Measurements from ENCODE around the gene WDR64.

WDR64 gene

GRCh38 chr1:241652012-241652411 lies at the start of gene WDR64:
Gene WDR64 (plus strand): TSS chr1:241652281. CDS start chr1:241652485, 204 bp downstream.
- DNase-seq: no peak

DNA sequence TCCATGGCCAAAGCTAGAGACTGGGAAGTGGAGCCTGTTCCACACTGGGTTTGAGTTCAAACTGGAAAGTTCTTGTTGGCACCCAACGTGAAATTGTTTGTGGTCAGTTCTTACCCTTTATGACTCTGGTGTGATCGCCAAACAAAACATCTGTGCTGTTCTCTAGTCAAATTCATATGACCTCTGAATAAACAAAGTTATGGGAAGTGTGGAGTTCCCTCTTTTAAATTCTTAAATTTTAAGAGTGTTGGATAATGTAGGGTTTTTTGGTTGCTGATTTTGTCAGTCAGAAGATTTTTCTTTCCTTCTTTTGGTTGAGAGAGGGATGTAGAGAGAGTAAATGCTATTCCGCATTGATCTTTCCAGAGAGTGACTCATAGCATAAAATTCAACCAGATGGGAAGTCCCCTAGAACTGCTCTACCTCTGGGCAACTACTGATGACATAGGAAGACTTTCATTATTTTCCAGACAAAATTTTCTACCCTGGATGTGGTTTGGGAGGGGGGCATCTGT lies 48.3 kb upstream of the WDR64 start:
- DNase-seq: no peak

DNA sequence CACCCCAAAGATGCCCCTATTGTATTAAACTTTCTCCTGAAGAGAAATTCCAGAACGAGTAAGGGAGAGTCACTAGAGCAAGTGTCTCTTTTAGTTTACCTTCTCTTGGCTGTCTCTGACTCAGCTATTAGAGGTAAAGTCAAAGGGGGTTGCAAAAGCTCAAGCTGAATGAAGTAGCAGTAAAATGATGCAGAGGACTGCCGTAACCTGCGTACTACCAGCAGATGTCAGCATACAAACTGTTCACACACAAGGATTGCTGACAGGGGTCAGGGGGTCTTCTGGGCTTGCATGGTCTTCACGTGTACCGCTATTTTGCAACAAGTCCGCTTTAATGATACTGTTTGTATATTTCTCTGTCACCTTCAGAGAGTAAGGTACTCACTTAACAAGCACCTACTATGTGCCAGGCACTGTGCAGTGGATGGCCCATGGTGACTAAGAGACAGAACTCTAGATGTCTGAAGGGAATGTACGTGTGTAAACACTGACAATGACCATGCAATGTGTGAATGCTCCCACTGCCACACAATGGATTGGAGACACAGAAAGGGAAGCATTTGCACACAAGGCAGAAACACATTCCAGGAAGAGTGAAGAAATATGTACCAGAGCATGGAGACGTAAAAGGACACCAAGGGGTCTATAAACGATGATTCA lies 46.8 kb upstream of the WDR64 start:
- DNase-seq: no peak

DNA sequence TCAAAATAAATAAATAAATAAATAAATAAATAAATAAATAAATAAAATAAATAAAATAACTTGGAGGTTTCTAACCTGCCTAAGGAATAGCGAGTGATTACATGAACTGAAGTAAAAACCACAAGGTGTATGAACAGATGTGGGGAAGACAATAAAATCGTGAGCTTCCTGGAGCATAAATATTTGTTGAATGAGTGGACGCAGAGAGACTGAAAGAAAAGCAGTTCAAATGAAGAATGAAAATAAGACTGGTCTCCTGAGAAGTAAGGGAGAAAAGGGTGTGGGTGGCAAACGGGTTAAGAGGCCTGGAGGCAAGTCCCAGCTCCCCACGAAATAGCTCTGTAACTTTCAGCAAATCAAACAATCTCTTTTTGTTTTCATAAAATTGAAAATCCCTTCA lies 45.5 kb upstream of the WDR64 start:
- no peak for DNase-seq

GRCh38 chr1:241607497-241607896 lies 44.6 kb upstream of the WDR64 start:
- no peak for DNase-seq

GRCh38 chr1:241608379-241609033 lies 43.6 kb upstream of the WDR64 start:
- no peak for DNase-seq

GRCh38 chr1:241610056-241610815 lies 41.8 kb upstream of the WDR64 start:
- DNase-seq: no peak

DNA sequence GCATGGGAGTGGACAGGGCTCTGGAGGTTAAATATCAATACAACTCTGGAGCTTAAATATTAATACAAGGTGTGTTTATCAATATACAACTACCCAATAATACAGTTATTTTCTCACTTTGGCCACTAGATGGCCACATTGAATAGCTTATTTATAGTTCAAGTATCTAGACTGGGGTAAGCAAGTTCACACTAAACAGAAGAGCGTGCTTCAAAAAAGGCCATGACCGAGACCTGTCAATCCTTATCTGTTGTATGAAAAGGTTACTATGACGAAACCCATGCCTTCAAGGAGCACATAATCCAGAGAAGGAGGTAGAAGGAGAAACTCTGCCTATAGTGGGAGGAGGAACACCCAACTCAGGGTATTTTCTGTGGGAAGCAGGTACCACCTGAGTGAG lies 41.0 kb upstream of the WDR64 start:
- DNase-seq: peak; percentile 74

- no peak for DNase-seq
Measured at GRCh38 chr1:241611736-241612135, 40.3 kb upstream of the WDR64 start.

- no peak for DNase-seq
Measured at GRCh38 chr1:241612533-241613477, 39.3 kb upstream of the WDR64 start.

- DNase-seq: no peak
Measured at GRCh38 chr1:241614144-241614543, 37.9 kb upstream of the WDR64 start.

DNA sequence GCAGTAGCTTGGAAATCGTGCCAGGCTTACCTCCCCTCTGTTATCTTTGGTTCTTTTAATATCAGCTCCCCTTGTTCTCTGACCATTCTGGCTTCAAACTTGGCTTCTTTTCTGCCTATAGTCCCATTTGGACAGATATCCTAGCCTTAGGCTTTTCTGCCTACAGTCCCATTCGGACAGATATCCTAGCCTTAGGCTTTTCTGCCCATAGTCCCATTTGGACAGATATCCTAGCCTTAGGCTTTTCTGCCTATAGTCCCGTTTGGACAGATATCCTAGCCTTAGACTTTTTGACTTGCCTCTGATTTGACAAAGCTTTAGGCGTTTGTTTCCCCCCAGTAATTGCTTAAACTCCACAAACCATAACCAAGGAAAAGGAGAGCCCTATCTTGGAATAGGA lies 37.5 kb upstream of the WDR64 start:
- no peak for DNase-seq

GRCh38 chr1:241615043-241615974 lies 36.8 kb upstream of the WDR64 start:
- no peak for DNase-seq

GRCh38 chr1:241617426-241617825 lies 34.7 kb upstream of the WDR64 start:
- DNase-seq: no peak

DNA sequence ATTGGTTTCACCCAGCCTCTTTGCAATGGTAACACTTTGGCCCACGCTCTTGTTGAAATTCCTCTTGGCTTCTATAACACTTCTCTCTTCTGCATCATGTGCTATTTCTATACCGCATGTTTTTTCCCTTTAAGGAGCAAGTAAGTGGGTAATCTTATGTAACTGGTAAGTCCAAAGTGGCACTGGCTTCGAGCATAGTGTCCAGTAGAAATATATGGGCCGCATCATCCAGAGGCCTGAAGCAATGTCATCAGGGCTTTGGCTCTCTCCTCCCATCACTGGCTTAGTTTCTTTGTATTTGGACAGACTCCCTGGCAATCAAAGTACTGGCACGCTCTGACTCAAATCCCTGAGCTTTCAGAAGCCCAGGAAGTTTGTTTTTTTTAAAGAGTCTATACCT lies 29.4 kb upstream of the WDR64 start:
- DNase-seq: no peak

DNA sequence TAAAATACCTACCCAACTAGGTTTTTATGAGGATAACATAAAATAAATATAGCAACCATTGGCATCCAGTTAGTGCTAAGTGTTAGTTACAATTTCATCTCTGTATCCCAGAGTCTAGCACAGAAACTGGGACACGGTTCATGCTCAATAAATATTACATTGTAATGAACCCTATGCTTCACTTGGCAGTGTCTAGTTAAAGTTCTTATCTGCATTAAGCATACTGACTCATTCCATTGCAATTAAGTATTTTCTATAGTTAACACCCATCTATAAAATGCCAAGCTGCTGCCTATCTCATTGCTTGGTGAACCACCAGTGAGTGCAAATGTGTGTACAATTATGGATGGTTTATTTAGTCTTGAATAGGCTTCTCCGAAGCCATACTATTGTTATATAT lies 27.1 kb upstream of the WDR64 start:
- DNase-seq: no peak

- peak; percentile 76 for DNase-seq
Measured at GRCh38 chr1:241627453-241628259, 24.4 kb upstream of the WDR64 start.

- DNase-seq: no peak
Measured at GRCh38 chr1:241630005-241630404, 22.1 kb upstream of the WDR64 start.

- DNase-seq: no peak
Measured at GRCh38 chr1:241630476-241630875, 21.6 kb upstream of the WDR64 start.

DNA sequence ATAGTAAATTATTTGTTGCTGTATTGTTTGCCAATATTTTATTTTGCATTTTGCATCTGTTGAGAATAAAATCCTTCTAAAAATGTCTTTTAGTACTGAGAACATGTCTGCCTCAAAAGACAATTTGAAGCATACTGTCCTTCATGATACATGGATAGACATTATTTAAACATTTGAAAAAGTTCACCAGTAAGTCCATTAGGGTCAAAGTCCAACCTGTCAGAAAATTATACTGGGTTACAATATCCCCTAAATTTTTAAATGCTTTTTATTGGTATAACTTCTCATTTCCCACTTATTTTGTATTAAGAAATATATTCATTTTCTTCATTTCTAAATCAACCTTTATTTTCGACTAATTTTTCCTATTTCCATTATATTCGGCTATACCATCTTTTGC lies 21.2 kb upstream of the WDR64 start:
- no peak for DNase-seq

DNA sequence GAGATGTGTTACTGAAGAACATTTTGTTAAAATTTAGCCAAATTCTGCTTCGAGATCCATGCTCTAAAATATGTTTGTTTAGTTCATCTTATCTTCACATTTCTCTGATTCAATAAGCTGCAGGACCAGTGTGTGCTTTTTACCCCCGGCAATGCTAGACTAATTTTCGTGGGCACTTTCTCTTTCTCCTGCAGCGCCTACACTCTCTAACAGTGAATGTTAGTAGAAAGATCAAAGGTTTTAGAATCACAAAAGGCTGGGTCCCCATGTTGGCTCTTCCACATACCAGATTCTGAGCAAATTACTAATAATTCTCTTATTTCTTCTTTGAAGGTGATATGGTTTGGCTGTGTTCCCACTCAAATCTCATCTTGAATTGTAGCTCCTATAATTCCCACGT lies 20.4 kb upstream of the WDR64 start:
- DNase-seq: no peak

Measured in CD4-positive, alpha-beta T cell treated with Interleukin-4 for 4 hours (primary cell).